Ramos (cell line): ENCODE results near the gene HNRNPC.
"Not testable (repeated sequence)": the region's sequence is repeated elsewhere in the genome, so short reads cannot be mapped to it uniquely, and the experiment has no call there.

Source experiments
- in situ Hi-C: fragments of 300-500 bp; cut with MboI; formaldehyde crosslinking; loops from one replicate; pipeline ENCODE4 v1.14.3; 2022; ENCODE audit warnings: low sequenced_read_pairs; ENCODE audit not compliant: unreplicated experiment

The HNRNPC gene

DNA sequence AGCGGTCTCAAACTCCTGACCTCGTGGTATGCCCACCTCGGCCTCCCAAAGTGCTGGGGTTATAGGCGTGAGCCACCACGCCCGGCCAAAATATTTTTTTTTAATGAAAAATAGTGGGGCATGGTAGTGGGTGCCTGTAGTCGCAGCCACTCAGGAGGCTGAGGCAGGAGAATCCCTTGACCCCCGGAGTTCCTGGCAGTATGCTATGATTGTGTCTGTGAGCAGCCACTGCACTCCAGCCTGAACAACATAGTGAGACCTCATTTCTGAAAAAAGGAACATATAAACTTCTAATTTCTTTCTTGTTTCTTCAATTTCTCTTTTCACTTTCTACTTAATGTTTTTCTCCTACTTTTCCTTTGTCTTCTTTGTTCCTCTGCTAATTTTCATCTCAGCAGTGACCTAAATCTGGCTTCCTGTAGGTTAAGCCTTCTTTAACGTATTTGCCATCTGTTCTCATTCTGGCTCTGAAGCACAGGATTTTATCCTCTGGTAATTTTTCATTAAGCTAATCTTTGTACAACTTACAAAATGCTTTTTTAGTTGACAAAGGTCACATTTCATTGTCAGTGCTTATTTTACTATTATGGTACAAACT lies 6.1 kb upstream of the HNRNPC start:
- in situ Hi-C loops = no loop called here

DNA sequence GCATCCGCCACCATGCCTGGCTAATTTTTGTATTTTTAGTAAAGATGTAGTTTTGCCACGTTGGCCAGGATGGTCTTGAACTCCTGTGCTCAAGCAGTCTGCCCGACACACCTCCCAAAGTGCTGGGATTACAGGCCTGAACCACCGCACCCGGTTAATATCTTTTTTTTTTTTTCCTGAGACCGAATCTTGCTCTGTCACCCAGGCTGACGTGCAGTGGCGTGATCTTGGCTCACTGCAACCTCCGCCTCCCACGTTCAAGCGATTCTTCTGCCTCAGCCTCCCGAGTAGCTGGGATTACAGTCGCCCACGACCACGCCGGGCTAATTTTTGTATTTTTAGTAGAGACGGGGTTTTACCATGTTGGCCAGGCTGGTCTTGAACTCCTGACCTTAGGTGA lies 3.4 kb upstream of the HNRNPC start:
- in situ Hi-C loops = not testable (repeated sequence)

DNA sequence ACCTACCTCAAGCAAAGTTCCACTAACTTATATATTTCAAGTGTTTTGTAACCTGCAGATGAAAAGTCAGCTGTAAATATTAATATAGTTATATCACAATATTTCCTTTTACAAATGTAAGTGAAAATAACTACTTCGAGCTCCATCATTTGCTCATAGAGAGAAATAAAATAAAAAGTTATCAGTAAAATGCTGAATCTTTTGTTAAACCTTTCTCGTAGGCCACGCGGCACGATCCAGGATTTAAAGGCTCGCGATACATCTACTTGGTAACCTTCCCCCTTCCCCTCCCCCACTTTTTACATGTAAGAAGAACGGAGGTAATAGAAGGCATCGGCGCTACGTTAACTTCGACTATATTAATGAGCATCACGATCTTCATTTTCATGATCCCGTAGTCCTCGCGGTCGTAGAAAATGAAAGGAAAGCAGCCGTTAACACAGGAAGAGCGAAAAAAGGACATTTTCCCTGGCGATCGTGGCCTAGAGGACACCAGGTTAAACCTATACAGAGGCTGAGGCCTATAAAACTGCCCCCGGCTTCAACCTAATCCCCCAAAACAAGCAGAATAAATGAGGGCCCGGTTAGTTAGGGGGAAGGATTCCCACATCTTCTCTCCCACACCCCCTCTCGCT lies 508 bp downstream of the HNRNPC start:
- in situ Hi-C loops = no loop called here

GRCh38 chr14:21267886-21268616 lies 1.2 kb downstream of the HNRNPC start:
- in situ Hi-C loops = no loop called here

DNA sequence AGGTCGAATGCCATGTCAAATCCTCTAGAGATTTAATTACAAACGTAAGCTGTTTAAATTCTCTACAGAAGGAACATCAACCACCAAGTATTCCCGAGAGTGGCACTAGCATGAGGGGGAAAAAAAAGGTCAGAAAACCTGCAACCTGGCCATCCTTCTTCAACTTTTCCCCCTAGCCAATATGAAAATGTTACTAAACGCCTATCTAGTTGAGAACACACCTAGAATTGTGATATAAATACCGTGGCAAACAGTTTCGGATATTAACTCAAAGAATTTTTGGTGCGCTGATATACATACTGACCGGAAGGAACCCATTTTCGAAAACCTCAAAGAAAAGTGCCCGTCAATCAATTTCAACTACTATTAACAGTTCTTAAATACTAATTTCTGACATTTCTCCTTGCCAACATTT lies 1.8 kb downstream of the HNRNPC start:
- in situ Hi-C loops = no loop called here

- in situ Hi-C loops = no loop called here
These were observed 5.0 kb downstream of the HNRNPC start for GRCh38 chr14:21264025-21264801.

DNA sequence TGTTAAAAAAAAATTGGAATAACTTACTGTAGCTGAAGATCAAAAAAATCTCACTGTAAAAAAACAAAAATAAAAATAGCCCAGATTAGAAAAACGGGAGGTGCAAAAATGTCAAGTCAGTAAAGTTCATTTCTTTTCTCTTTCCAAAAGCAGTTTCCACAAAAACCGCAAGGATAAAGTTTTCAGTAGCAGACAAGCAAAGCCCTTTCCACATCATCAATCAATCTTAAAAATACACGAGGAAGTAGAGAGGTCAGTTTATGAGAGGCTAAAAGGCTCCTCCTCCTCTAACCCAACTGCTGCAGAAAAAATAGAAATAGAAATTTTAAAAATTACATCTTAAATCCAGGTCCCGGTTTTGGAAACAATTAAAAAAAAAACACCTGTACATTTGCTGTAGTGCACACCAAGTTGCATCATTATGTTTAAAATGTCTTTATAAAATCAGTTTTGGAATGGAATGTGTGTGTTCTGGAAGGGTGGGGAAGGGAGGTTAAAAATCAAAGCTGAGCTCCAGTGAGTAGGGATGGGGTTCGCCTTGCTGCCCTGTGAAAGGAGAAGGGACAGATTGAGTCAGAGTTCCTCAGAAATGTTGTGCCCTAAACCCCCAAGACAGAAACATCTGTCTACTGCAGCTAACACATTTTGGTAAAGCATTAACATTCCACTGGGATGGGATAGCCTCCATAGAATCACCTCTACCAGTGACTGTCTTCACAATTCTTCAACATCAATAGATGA lies 5.8 kb downstream of the HNRNPC start:
- in situ Hi-C loops = no loop called here

DNA sequence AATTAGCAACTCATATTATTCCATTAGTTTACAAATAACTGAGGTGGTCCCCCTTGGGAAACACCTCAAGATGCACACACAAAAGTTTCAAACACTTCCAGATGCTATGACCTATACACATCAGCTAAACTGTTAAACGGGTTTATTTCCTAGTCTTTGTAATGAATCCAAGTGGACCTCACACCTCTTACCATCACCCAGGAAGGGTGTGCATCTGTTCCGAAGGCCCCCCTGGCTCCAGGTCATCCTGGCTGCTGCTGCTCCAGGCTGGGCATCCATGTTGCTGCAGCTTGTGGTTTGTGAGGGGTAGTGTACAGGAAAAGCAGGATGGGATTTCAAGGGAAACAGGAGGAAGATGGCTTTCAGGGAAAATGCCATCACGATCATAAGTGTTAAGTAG lies 6.8 kb downstream of the HNRNPC start:
- in situ Hi-C loops = no loop called here

- in situ Hi-C loops = no loop called here
These were observed 7.4 kb downstream of the HNRNPC start for GRCh38 chr14:21261824-21262223.

DNA sequence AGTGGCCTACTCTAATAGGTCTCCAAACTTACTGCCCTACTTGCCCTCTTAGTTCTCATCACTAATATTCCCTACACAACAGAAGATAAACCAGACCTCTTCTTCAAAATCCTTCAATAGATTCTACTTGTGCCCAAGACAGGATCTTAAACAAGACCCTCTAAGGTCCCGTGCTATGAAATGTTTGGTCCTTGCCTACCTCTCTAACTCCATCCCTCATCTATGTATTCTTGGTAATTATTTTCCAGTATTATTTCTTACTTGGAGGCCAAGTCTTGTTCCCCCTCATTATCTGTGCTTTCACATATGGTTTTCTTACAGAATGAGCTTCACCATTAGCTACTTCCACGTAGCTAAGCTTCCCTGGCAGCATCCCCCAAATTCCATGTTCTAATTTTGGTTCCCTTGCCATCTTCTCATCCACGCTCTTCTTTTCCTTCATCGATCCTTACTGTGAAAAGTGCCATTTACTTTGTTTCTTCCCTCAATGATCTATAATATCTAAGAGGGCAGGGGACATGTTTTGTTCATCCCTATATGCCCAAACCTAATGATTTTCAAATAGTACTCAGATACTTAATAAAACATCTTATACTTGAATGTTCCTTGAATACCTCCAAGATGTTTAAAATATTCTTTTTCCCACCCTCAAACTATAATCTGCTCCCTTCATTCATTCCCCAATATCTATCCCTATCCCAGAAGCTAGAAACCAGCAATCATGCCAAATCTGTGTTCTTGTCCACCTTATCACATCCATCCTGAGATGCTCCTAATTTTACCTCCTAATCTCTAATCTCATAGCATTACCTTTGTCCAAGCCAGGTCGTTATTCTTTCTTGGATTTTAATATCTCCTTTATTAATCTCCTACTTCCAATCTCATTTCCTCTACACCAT lies 10.1 kb downstream of the HNRNPC start:
- in situ Hi-C loops = no loop called here

DNA sequence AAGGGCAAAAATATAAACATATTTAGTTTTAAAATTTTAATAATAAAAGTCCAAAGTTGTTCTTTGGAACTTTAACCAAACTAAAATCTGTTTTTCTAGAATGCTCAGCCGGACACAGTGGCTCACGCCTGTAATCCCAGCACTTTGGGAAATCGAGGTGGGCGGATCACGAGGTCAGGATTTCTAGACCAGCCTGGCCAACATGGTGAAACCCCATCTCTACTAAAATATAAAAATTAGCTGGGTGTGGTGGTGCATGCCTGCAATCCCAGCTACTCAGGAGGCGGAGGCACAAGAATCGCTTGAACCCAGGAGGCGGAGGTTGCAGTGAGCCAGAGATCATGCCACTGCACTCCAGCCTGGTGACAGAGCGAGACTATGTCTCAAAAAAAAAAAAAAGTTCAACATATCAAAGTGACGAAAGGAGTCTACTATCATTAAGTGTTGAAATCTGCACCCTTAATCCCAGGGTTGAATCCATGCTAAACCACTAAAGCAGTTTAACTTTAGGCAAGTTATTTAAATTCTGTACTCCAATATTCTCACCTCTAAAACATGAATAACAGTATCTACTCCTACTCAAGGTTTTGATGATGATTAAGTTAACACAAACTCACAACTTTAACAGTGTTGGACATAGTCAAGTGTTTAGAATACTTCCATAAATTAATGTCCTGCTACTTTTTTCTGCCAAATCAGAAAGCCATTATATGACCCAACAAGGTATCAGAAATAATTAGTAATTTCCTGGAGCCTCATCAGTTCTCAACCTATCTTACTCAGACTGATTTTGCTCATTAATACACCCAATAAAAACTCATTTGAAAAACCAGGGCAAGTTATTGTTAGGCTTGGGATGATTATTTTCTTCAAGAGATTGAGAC lies 11.0 kb downstream of the HNRNPC start:
- in situ Hi-C loops = no loop called here

- in situ Hi-C loops = no loop called here
These were observed 11.8 kb downstream of the HNRNPC start for GRCh38 chr14:21257394-21257909.

GRCh38 chr14:21256539-21257393 lies 12.5 kb downstream of the HNRNPC start:
- in situ Hi-C loops = no loop called here

- in situ Hi-C loops = not testable (repeated sequence)
These were observed 13.2 kb downstream of the HNRNPC start for GRCh38 chr14:21256102-21256447.

GRCh38 chr14:21255385-21256101 lies 13.7 kb downstream of the HNRNPC start:
- in situ Hi-C loops = no loop called here

DNA sequence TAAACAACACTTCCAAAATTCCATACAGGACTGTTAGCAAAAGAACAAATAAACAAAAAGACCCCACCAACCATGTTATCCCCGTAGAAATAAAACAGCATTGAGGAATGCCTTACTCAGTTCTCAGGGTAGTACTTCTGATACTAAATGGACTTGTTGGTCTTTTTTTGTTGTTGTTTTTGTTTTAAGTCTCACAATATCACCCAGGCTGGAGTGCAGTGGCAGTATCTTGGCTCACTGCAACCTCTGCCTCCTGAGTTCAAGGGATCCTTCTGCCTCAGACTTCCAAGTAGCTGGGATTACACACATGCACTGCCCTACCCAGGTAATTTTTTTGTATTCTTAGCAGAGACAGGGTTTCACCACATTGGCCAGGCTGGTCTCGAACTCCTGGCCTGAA lies 17.1 kb downstream of the HNRNPC start:
- in situ Hi-C loops = no loop called here

DNA sequence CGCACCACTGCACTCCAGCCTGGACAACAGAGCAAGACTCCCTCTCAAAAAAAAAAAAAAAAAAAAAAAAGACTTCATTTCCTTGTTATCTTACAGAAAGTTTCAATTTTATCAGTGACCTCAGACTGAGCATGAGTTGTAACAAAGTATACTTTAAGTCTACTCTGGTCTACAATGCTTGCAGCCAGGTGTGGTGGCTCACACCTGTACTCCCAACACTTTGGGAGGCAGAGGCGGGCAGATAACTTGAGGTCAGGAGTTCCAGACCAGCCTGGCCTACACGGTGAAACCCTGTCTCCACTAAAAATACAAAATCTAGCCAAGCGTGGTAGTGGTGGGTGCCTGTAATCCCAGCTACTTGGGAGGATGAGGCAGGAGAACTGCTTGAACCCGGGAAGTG lies 18.0 kb downstream of the HNRNPC start:
- in situ Hi-C loops = no loop called here
